Measurements from ENCODE around the gene CSNK2A1.

CSNK2A1 gene

DNA sequence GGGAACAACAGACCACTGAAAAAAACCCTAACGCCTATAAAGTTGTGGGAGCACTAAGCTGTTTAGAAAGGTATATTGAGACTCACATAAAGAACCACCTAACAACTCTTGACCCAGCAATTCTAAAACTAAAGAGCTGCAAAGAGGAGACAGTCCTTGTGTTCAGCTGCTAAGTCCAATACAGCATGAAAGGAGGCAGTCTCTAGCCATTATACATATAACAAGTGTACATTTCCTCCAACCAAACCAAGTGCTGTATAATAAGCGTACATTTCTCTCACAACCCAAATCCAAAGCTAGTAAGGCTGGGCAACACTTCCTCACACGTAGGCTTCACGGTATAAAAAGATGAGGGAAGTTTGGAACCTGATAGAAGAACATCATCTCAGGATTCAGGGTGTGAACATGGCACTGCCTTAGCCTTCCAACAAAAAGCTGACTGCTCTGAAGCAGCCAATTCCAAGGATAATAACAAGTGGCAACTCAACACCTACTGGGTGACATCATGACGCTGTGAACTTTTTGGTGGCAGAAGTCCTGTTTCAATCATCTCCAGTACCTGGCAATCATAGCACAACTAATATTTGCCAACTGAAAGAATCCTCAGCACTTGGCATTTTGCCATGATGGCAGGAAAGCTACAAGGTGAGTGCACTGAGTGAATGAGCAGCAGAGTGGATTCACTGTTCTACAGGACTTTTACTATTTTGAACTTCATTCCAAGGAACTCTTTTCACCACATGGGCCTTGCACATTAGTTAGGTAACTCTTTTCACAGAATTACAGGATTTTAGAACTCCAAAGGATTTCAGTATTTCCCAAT is 97.9 kb downstream of the CSNK2A1 start:
- H3K27ac ChIP-seq (replicated peaks; ENCODE audit: low read length), result no peak overlapping the region
- H3K18ac ChIP-seq (ENCODE audit: low read length), result no peak overlapping the region
- no peak overlapping the region for H2BK12ac ChIP-seq (ENCODE audit: low read length)
- H2BK15ac ChIP-seq (ENCODE audit: low read length), result no peak overlapping the region
- H3K27me3 ChIP-seq (ENCODE audit: control insufficient read depth in 3 of 3, insufficient read depth in 3 of 3, low read depth in 1 of 3, low read length in 3 of 3), result no peaks in the 10 kb centered on the region
- no peak overlapping the region for H3K4me2 ChIP-seq (ENCODE audit: insufficient read depth, low read length, poor library complexity, severe bottlenecking)
- H4K91ac ChIP-seq (ENCODE audit: low read depth, low read length, poor library complexity), result no peak overlapping the region
- WGBS, 2 donors (ENCODE audit: extremely low coverage in 2 of 2, insufficient read length in 2 of 2, insufficient replicate concordance in 1 of 2), result no CpG with 5 or more reads among the region's 5 CpGs
- H3K4me1 ChIP-seq (ENCODE audit: control insufficient read depth in 2 of 2, insufficient read depth in 1 of 2, low read depth in 1 of 2, low read length in 2 of 2), result peaks cover 0 to 4% of the 10 kb centered on the region in 2 donors
- peaks cover 1% of the 10 kb centered on the region for H3K79me1 ChIP-seq (ENCODE audit: low read depth, low read length)
- H4K8ac ChIP-seq (ENCODE audit: low read depth, low read length), result no peak overlapping the region
- no peak overlapping the region for H3K23ac ChIP-seq (ENCODE audit: low read depth, low read length, poor library complexity)
- H3K36me3 ChIP-seq (replicated peaks in 1 of 2; ENCODE audit: control insufficient read depth in 2 of 2, insufficient read depth in 2 of 2, low read length in 2 of 2), result peaks cover 30 to 67% of the 10 kb centered on the region in 2 donors
- no peak overlapping the region for H2AFZ ChIP-seq (ENCODE audit: low read length)
- H3K9me3 ChIP-seq (replicated peaks in 1 of 2; ENCODE audit: control insufficient read depth in 2 of 2, insufficient read depth in 1 of 2, low read depth in 1 of 2, low read length in 2 of 2), result peaks cover 0 to 1% of the 10 kb centered on the region in 2 donors
- H2BK120ac ChIP-seq (ENCODE audit: low read depth, low read length), result no peak overlapping the region
- H3K14ac ChIP-seq (ENCODE audit: low read length), result no peak overlapping the region
- DNase-seq (ENCODE audit: low spot score), result no peak
- H3K4ac ChIP-seq (ENCODE audit: low read length), result no peak overlapping the region
- no peak overlapping the region for H2BK5ac ChIP-seq (ENCODE audit: low read length)
- H2AK5ac ChIP-seq (ENCODE audit: low read depth, low read length), result no peak overlapping the region
- H3K4me3 ChIP-seq (ENCODE audit: low read length in 2 of 2), result no peak overlapping the region
- no peak overlapping the region for H3K9ac ChIP-seq (ENCODE audit: low read depth, low read length, poor library complexity)

DNA sequence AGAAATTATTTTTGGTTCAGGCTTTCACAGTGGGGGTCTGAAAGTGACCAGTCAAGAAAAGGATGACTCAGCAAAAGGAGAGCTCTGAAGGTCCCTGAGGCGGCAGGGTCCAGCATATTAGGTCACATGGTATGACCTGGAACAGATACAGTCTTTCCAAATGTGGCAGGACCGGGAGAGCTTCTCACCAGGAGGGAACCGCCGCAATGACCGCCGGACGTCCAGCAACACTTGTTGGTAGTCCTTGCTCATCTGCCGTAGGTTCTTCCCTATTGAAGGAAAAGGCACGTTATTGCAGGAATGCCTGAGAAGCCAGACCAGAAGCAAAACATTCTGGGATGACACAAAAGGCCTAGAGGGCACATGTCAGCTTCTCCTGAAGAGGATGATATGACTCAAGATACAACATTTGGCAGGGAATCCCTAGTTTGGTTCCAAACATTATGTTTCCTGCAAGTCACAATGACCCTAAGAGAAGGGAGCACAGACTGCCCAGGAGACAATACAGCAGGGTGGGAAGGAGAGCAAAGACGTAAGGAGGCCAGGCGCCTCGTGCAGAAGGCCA is 98.6 kb downstream of the CSNK2A1 start:
- Histone ChIP-seq H3K4me3 (ENCODE audit: low read length in 2 of 2) (no peak overlapping the region), H3K4me2 (ENCODE audit: insufficient read depth, low read length, poor library complexity, severe bottlenecking) (no peak overlapping the region), H2AFZ (ENCODE audit: low read length) (no peak overlapping the region), H3K36me3 (replicated peaks in 1 of 2; ENCODE audit: control insufficient read depth in 2 of 2, insufficient read depth in 2 of 2, low read length in 2 of 2) (peaks cover 34 to 74% of the 10 kb centered on the region in 2 donors), H3K9ac (ENCODE audit: low read depth, low read length, poor library complexity) (no peak overlapping the region), H2BK5ac (ENCODE audit: low read length) (no peak overlapping the region), H2BK120ac (ENCODE audit: low read depth, low read length) (no peak overlapping the region), H2BK12ac (ENCODE audit: low read length) (no peak overlapping the region), H3K14ac (ENCODE audit: low read length) (no peak overlapping the region), H4K8ac (ENCODE audit: low read depth, low read length) (no peak overlapping the region), H4K91ac (ENCODE audit: low read depth, low read length, poor library complexity) (no peak overlapping the region), H2BK15ac (ENCODE audit: low read length) (no peak overlapping the region), H3K4me1 (ENCODE audit: control insufficient read depth in 2 of 2, insufficient read depth in 1 of 2, low read depth in 1 of 2, low read length in 2 of 2) (peaks cover 0 to 4% of the 10 kb centered on the region in 2 donors), H3K9me3 (replicated peaks in 1 of 2; ENCODE audit: control insufficient read depth in 2 of 2, insufficient read depth in 1 of 2, low read depth in 1 of 2, low read length in 2 of 2) (peaks cover 0 to 1% of the 10 kb centered on the region in 2 donors), H3K27ac (replicated peaks; ENCODE audit: low read length) (no peak overlapping the region), H3K4ac (ENCODE audit: low read length) (no peak overlapping the region), H3K27me3 (ENCODE audit: control insufficient read depth in 3 of 3, insufficient read depth in 3 of 3, low read depth in 1 of 3, low read length in 3 of 3) (no peaks in the 10 kb centered on the region), H2AK5ac (ENCODE audit: low read depth, low read length) (no peak overlapping the region), H3K79me1 (ENCODE audit: low read depth, low read length) (no peaks in the 10 kb centered on the region), H3K18ac (ENCODE audit: low read length) (no peak overlapping the region), H3K23ac (ENCODE audit: low read depth, low read length, poor library complexity) (no peak overlapping the region)
- WGBS, 2 donors (ENCODE audit: extremely low coverage in 2 of 2, insufficient read length in 2 of 2, insufficient replicate concordance in 1 of 2), result no CpG with 5 or more reads among the region's 12 CpGs
- DNase-seq (ENCODE audit: low spot score), result no peak

DNA sequence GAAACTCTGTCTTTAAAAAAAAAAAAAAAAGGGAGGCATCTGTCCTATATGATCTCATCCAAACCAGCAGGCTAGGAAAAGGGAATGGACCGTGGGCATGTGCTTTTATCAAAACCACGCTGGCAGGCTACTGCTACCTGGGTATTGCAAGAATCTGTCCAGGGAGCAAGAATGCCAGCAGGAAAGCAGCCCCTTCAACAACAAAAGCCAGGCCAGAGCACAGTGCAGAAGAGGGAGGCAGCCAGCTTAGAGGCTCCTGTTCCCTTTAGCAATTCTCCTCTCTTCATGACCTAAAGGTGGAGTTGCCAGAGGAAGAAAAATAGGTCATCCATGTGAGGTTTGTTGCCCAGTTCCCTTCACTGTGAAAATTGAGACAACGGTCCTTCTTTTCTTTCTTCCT is 99.5 kb downstream of the CSNK2A1 start:
- H2BK12ac ChIP-seq (ENCODE audit: low read length), result no peak overlapping the region
- no peak overlapping the region for H3K14ac ChIP-seq (ENCODE audit: low read length)
- no peak overlapping the region for H2BK5ac ChIP-seq (ENCODE audit: low read length)
- no peak overlapping the region for H4K8ac ChIP-seq (ENCODE audit: low read depth, low read length)
- no peak overlapping the region for H3K18ac ChIP-seq (ENCODE audit: low read length)
- H2AK5ac ChIP-seq (ENCODE audit: low read depth, low read length), result no peak overlapping the region
- no peak overlapping the region for H3K4me2 ChIP-seq (ENCODE audit: insufficient read depth, low read length, poor library complexity, severe bottlenecking)
- no peak overlapping the region for H2AFZ ChIP-seq (ENCODE audit: low read length)
- H3K23ac ChIP-seq (ENCODE audit: low read depth, low read length, poor library complexity), result no peak overlapping the region
- H3K36me3 ChIP-seq (replicated peaks in 1 of 2; ENCODE audit: control insufficient read depth in 2 of 2, insufficient read depth in 2 of 2, low read length in 2 of 2), result peaks cover 39 to 82% of the 10 kb centered on the region in 2 donors
- H3K27me3 ChIP-seq (ENCODE audit: control insufficient read depth in 3 of 3, insufficient read depth in 3 of 3, low read depth in 1 of 3, low read length in 3 of 3), result no peaks in the 10 kb centered on the region
- peaks cover 0 to 1% of the 10 kb centered on the region in 2 donors for H3K9me3 ChIP-seq (replicated peaks in 1 of 2; ENCODE audit: control insufficient read depth in 2 of 2, insufficient read depth in 1 of 2, low read depth in 1 of 2, low read length in 2 of 2)
- H4K91ac ChIP-seq (ENCODE audit: low read depth, low read length, poor library complexity), result no peak overlapping the region
- no peak for DNase-seq (ENCODE audit: low spot score)
- H3K9ac ChIP-seq (ENCODE audit: low read depth, low read length, poor library complexity), result no peak overlapping the region
- H3K4me3 ChIP-seq (ENCODE audit: low read length in 2 of 2), result no peak overlapping the region
- no peak overlapping the region for H3K27ac ChIP-seq (replicated peaks; ENCODE audit: low read length)
- H2BK120ac ChIP-seq (ENCODE audit: low read depth, low read length), result no peak overlapping the region
- no CpG with 5 or more reads among the region's 3 CpGs for WGBS, 2 donors (ENCODE audit: extremely low coverage in 2 of 2, insufficient read length in 2 of 2, insufficient replicate concordance in 1 of 2)
- no peaks in the 10 kb centered on the region for H3K79me1 ChIP-seq (ENCODE audit: low read depth, low read length)
- peaks cover 0 to 4% of the 10 kb centered on the region in 2 donors for H3K4me1 ChIP-seq (ENCODE audit: control insufficient read depth in 2 of 2, insufficient read depth in 1 of 2, low read depth in 1 of 2, low read length in 2 of 2)
- H3K4ac ChIP-seq (ENCODE audit: low read length), result no peak overlapping the region
- H2BK15ac ChIP-seq (ENCODE audit: low read length), result no peak overlapping the region

DNA sequence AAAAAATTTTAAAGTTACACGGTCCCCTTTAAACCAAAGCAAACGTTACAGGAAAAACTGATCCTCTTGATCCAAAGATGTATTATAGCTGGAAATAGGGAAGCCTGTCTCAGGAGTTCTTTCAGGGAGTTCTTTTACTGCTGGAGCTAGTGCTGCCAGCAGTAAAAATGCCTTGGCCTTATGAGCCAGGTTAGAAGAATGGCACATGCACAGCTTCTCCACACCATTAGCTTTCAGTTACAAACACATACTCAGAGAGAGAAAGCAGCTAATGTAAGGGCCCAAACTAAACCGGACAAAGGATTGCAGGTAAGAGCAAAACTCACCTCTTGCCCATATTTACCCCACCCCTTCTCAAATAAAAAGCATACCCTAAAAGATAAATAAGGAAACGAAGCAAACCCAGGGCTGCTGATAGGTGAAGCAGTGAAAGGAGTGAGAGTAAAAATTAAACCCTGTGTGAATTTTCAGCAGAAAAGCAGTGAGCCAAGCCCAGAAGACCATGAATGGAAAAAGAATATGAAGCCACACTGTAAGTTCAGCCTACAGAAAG is 100.3 kb downstream of the CSNK2A1 start:
- Histone ChIP-seq H3K9ac (ENCODE audit: low read depth, low read length, poor library complexity) (no peak overlapping the region), H3K9me3 (replicated peaks in 1 of 2; ENCODE audit: control insufficient read depth in 2 of 2, insufficient read depth in 1 of 2, low read depth in 1 of 2, low read length in 2 of 2) (peaks cover 0 to 1% of the 10 kb centered on the region in 2 donors), H3K36me3 (replicated peaks in 1 of 2; ENCODE audit: control insufficient read depth in 2 of 2, insufficient read depth in 2 of 2, low read length in 2 of 2) (peaks cover 47 to 90% of the 10 kb centered on the region in 2 donors), H3K18ac (ENCODE audit: low read length) (no peak overlapping the region), H2BK12ac (ENCODE audit: low read length) (no peak overlapping the region), H3K4me3 (ENCODE audit: low read length in 2 of 2) (no peak overlapping the region), H2BK120ac (ENCODE audit: low read depth, low read length) (no peak overlapping the region), H3K14ac (ENCODE audit: low read length) (no peak overlapping the region), H2BK5ac (ENCODE audit: low read length) (no peak overlapping the region), H3K27me3 (ENCODE audit: control insufficient read depth in 3 of 3, insufficient read depth in 3 of 3, low read depth in 1 of 3, low read length in 3 of 3) (no peaks in the 10 kb centered on the region), H3K4me1 (ENCODE audit: control insufficient read depth in 2 of 2, insufficient read depth in 1 of 2, low read depth in 1 of 2, low read length in 2 of 2) (peaks cover 0 to 4% of the 10 kb centered on the region in 2 donors), H3K4me2 (ENCODE audit: insufficient read depth, low read length, poor library complexity, severe bottlenecking) (no peak overlapping the region), H3K27ac (replicated peaks; ENCODE audit: low read length) (no peak overlapping the region), H4K8ac (ENCODE audit: low read depth, low read length) (no peak overlapping the region), H2BK15ac (ENCODE audit: low read length) (no peak overlapping the region), H4K91ac (ENCODE audit: low read depth, low read length, poor library complexity) (no peak overlapping the region), H3K23ac (ENCODE audit: low read depth, low read length, poor library complexity) (no peak overlapping the region), H2AK5ac (ENCODE audit: low read depth, low read length) (no peak overlapping the region), H3K79me1 (ENCODE audit: low read depth, low read length) (no peaks in the 10 kb centered on the region), H2AFZ (ENCODE audit: low read length) (no peak overlapping the region), H3K4ac (ENCODE audit: low read length) (no peak overlapping the region)
- no peak for DNase-seq (ENCODE audit: low spot score)
- no CpG with 5 or more reads among the region's 4 CpGs for WGBS, 2 donors (ENCODE audit: extremely low coverage in 2 of 2, insufficient read length in 2 of 2, insufficient replicate concordance in 1 of 2)

All from neuronal stem cell (in vitro differentiated cells).